DND-41 (cell line): ENCODE data around the gene C17orf50.

Experiments
- EZH2 ChIP-seq: IDR thresholded peaks from 3 replicates; pipeline ENCODE4 v1.6.1; 2012; ENCODE audit warnings: borderline replicate concordance, low read depth, mild to moderate bottlenecking, moderate library complexity, low read length, inconsistent platforms; ENCODE audit not compliant: severe bottlenecking
- TF ChIP-seq, protein P1 (sequence below): IDR thresholded peaks from 2 replicates; pipeline ENCODE4 v1.5.1; 2012; ENCODE audit warnings: borderline replicate concordance, low read length, moderate library complexity, mild to moderate bottlenecking; ENCODE audit not compliant: poor library complexity, severe bottlenecking; ENCODE audit errors: extremely low read depth

DNA sequence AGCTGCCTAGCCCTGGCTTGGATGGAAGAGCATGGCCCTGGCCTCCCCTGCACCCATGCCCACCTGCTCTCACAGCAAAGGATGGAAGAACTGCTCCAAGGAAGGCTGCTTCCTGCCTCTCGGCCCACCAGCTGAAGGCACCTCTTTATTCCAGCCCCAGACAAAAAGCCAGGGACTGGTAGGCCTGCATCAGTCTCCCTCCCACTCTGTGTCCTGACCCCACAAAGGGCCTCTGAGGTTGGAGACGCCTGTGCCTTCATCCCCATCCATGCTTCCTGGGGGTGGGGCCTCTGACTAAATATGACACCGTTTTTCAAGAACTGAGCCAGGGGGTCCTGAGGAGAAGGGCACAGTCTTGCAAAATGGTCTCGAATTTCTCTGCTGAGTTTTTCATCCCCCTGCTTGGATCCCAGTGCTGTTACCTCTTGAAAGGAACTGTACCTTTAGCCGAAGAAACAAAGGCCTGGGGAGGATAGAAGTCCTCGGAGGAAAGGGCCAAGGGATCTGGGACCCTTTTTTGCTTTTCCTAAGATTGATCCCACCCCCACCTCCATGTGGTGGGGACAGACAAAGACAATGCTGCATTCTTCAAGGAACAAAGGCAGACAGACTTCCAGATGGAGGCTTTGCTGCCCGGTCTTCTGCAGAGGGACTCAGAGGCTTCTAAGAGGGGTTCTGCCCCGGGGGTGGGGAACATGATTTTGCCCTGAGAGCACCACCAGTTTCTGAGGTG is 5.2 kb downstream of the C17orf50 start:
- TF ChIP-seq, protein P1, sequence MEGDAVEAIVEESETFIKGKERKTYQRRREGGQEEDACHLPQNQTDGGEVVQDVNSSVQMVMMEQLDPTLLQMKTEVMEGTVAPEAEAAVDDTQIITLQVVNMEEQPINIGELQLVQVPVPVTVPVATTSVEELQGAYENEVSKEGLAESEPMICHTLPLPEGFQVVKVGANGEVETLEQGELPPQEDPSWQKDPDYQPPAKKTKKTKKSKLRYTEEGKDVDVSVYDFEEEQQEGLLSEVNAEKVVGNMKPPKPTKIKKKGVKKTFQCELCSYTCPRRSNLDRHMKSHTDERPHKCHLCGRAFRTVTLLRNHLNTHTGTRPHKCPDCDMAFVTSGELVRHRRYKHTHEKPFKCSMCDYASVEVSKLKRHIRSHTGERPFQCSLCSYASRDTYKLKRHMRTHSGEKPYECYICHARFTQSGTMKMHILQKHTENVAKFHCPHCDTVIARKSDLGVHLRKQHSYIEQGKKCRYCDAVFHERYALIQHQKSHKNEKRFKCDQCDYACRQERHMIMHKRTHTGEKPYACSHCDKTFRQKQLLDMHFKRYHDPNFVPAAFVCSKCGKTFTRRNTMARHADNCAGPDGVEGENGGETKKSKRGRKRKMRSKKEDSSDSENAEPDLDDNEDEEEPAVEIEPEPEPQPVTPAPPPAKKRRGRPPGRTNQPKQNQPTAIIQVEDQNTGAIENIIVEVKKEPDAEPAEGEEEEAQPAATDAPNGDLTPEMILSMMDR = no peak
- TF ChIP-seq EZH2 = no peak
